GM18868 (cell line): ENCODE results near the gene APOD.

Source experiments
- ATAC-seq: cut with Tn5 transposase; IDR thresholded peaks from one replicate; pipeline ENCODE4 v1.9.1; 2021; ENCODE audit warnings: mild to moderate bottlenecking, moderate library complexity; ENCODE audit not compliant: unreplicated experiment

The APOD gene

GRCh38 chr3:195531683-195532082 lies 52.1 kb downstream of the APOD start:
- ATAC-seq: no peak

GRCh38 chr3:195526492-195526891 lies 57.2 kb downstream of the APOD start:
- ATAC-seq: no peak

GRCh38 chr3:195524171-195524896 lies 59.4 kb downstream of the APOD start:
- no peak for ATAC-seq

GRCh38 chr3:195522254-195523023 lies 61.3 kb downstream of the APOD start:
- no peak for ATAC-seq
